ENCODE results near the gene COMMD7. TPM values are rescaled to one million over a fixed set of nuclear protein-coding genes. Genes with fewer than 3 reads are reported as not detected.

The COMMD7 gene
- total RNA-seq, 6 experiments from 2014 or later = 45.4 to 58.4 (median 51.5) TPM

GRCh38 chr20:32787168-32787567 lies 43.9 kb upstream of the COMMD7 start:
- Mint-ChIP-seq H3K27me3 (ENCODE audit: insufficient read depth) (no peaks in the 10 kb centered on the region; the same call in none of the 2 replicates), H3K36me3 (ENCODE audit: low read depth) (no peaks in the 10 kb centered on the region), H3K4me3 (no peak overlapping the region), H3K4me1 (ENCODE audit: low read depth) (no peaks in the 10 kb centered on the region), H3K27ac (no peak overlapping the region), H3K9me3 (no peaks in the 10 kb centered on the region)
- DNase-seq = no peak
- 0 out of 2 replicates have a peak, but pooled peaks have one; percentile 12 for TF ChIP-seq CTCF (IDR thresholded peaks at IDR 0.05)

- no peaks in the 10 kb centered on the region; the same call in none of the 2 replicates for H3K27me3 Mint-ChIP-seq (ENCODE audit: insufficient read depth)
- H3K9me3 Mint-ChIP-seq = no peaks in the 10 kb centered on the region
- H3K4me3 Mint-ChIP-seq = no peak overlapping the region
- no peak overlapping the region for H3K27ac Mint-ChIP-seq
- no peaks in the 10 kb centered on the region for H3K4me1 Mint-ChIP-seq (ENCODE audit: low read depth)
- H3K36me3 Mint-ChIP-seq (ENCODE audit: low read depth) = no peaks in the 10 kb centered on the region
- no peak for TF ChIP-seq CTCF (IDR thresholded peaks at IDR 0.05)
- no peak for DNase-seq
Observed at GRCh38 chr20:32786059-32786760, 42.9 kb upstream of the COMMD7 start.

GRCh38 chr20:32784369-32785080 lies 41.3 kb upstream of the COMMD7 start:
- no peaks in the 10 kb centered on the region for H3K4me1 Mint-ChIP-seq (ENCODE audit: low read depth)
- no peak for DNase-seq
- no peaks in the 10 kb centered on the region for H3K9me3 Mint-ChIP-seq
- no peaks in the 10 kb centered on the region; the same call in none of the 2 replicates for H3K27me3 Mint-ChIP-seq (ENCODE audit: insufficient read depth)
- H3K4me3 Mint-ChIP-seq = no peak overlapping the region
- H3K36me3 Mint-ChIP-seq (ENCODE audit: low read depth) = no peaks in the 10 kb centered on the region
- no peak overlapping the region for H3K27ac Mint-ChIP-seq
- TF ChIP-seq CTCF (IDR thresholded peaks at IDR 0.05) = no peak

GRCh38 chr20:32780749-32781655 lies 37.7 kb upstream of the COMMD7 start:
- Mint-ChIP-seq H3K36me3 (ENCODE audit: low read depth) (no peaks in the 10 kb centered on the region), H3K4me3 (no peak overlapping the region), H3K9me3 (no peaks in the 10 kb centered on the region), H3K27ac (no peak overlapping the region), H3K27me3 (ENCODE audit: insufficient read depth) (peaks cover 2% of the 10 kb centered on the region; the same call in 1 of the 2 replicates), H3K4me1 (ENCODE audit: low read depth) (peaks cover 11% of the 10 kb centered on the region)
- no peak for DNase-seq
- TF ChIP-seq CTCF (IDR thresholded peaks at IDR 0.05) = no peak

GRCh38 chr20:32780278-32780677 lies 37.0 kb upstream of the COMMD7 start:
- H3K27ac Mint-ChIP-seq = no peak overlapping the region
- DNase-seq = no peak
- no peak for TF ChIP-seq CTCF (IDR thresholded peaks at IDR 0.05)
- peaks cover 2% of the 10 kb centered on the region; the same call in 1 of the 2 replicates for H3K27me3 Mint-ChIP-seq (ENCODE audit: insufficient read depth)
- no peak overlapping the region for H3K4me3 Mint-ChIP-seq
- no peaks in the 10 kb centered on the region for H3K9me3 Mint-ChIP-seq
- H3K4me1 Mint-ChIP-seq (ENCODE audit: low read depth) = peaks cover 19% of the 10 kb centered on the region
- no peaks in the 10 kb centered on the region for H3K36me3 Mint-ChIP-seq (ENCODE audit: low read depth)
